HG03097 (cell line): ENCODE results near the gene IFI35.

Experiments
- ATAC-seq: cut with Tn5 transposase; IDR thresholded peaks from one replicate; pipeline ENCODE4 v1.9.1; 2021; ENCODE audit not compliant: unreplicated experiment, low FRiP score

The IFI35 gene

GRCh38 chr17:43020789-43021740 lies 14.5 kb downstream of the IFI35 start:
- ATAC-seq, result no peak

GRCh38 chr17:43021741-43022512 lies 15.3 kb downstream of the IFI35 start, which contains the start of gene VAT1:
TSS of gene VAT1 (minus strand) at chr17:43022385. CDS start at chr17:43022322, 63 bp downstream.
- ATAC-seq, result no peak

GRCh38 chr17:43024407-43025289 lies 18.1 kb downstream of the IFI35 start, which contains the start of gene RND2:
TSS of gene RND2 (plus strand) at chr17:43025231. CDS start at chr17:43025348, 117 bp downstream.
- ATAC-seq, result no peak

GRCh38 chr17:43025290-43025657 lies 18.7 kb downstream of the IFI35 start:
- no peak for ATAC-seq

- ATAC-seq, result no peak
Observed at GRCh38 chr17:43025766-43026537, 19.4 kb downstream of the IFI35 start.

GRCh38 chr17:43026595-43026994 lies 20.0 kb downstream of the IFI35 start:
- ATAC-seq, result no peak

GRCh38 chr17:43027091-43028032 lies 20.8 kb downstream of the IFI35 start:
- ATAC-seq, result no peak

- ATAC-seq, result no peak
Observed at GRCh38 chr17:43028221-43028861, 21.8 kb downstream of the IFI35 start.

GRCh38 chr17:43030137-43030767 lies 23.7 kb downstream of the IFI35 start:
- no peak for ATAC-seq

GRCh38 chr17:43031666-43032065 lies 25.1 kb downstream of the IFI35 start:
- no peak for ATAC-seq

GRCh38 chr17:43033948-43034881 lies 27.6 kb downstream of the IFI35 start:
- ATAC-seq, result no peak

GRCh38 chr17:43034894-43035293 lies 28.3 kb downstream of the IFI35 start:
- ATAC-seq, result no peak

- no peak for ATAC-seq
Observed at GRCh38 chr17:43039646-43040045, 33.1 kb downstream of the IFI35 start.

- ATAC-seq, result no peak
Observed at GRCh38 chr17:43040655-43041054, 34.1 kb downstream of the IFI35 start.

GRCh38 chr17:43042025-43042628 lies 35.5 kb downstream of the IFI35 start:
- ATAC-seq, result no peak

- no peak for ATAC-seq
Observed at GRCh38 chr17:43043307-43043706, 36.7 kb downstream of the IFI35 start.
